ENCODE measurements around the gene SCYL1. TPM values are rescaled to one million over a fixed set of nuclear protein-coding genes. Genes with fewer than 3 reads are reported as not detected.

Gene SCYL1
- total and polyA plus RNA-seq, 2 of the 4 experiments (the other 2 are of a cell fraction): 96.4 to 150 TPM

- Histone ChIP-seq H3K4me1 (ENCODE audit: control insufficient read depth, insufficient read depth, low read length) (peaks cover 33% of the 10 kb centered on the region), H4K5ac (ENCODE audit: low read depth, low read length) (no peak overlapping the region; the same call in 1 of the 2 replicates), H2BK20ac (ENCODE audit: low read depth, low read length) (no peak overlapping the region), H2BK5ac (ENCODE audit: low read depth, low read length, poor library complexity, severe bottlenecking) (peak overlapping the region; percentile 69), H3K4me2 (ENCODE audit: low read depth, low read length) (peak overlapping the region; percentile 69), H3K4ac (ENCODE audit: low read depth, low read length) (peak overlapping the region; percentile 75), H3K79me1 (ENCODE audit: low read depth in 1 of 2, low read length in 2 of 2) (peaks cover 24 to 63% of the 10 kb centered on the region in 2 experiments), H2AK5ac (ENCODE audit: low read depth, low read length) (peak overlapping the region; percentile 98), H4K20me1 (ENCODE audit: insufficient read depth, low read length) (peaks cover 31% of the 10 kb centered on the region), H3K9me3 (ENCODE audit: control insufficient read depth, insufficient read depth, low read length) (no peaks in the 10 kb centered on the region), H4K8ac (ENCODE audit: low read depth in 2 of 2, low read length in 2 of 2) (peak overlapping the region; percentile 74 to 76; a peak in 3 of 4 replicates), H3K14ac (replicated peaks; ENCODE audit: low read depth, low read length) (peak overlapping the region; percentile 70), H3K9ac (ENCODE audit: low read depth, low read length) (peak overlapping the region; percentile 38), H3K36me3 (ENCODE audit: control insufficient read depth, insufficient read depth, low read length) (peaks cover 21% of the 10 kb centered on the region; the same call in 1 of the 2 replicates), H4K91ac (ENCODE audit: insufficient read depth, low read depth, low read length) (peak overlapping the region; percentile 83), H2AK9ac (replicated peaks; ENCODE audit: low read depth, low read length, poor library complexity) (peak overlapping the region; percentile 99), H2AFZ (replicated peaks; ENCODE audit: low read length, poor library complexity) (peak overlapping the region; percentile 86), H3K4me3 (ENCODE audit: insufficient read depth, low read depth, low read length) (peak overlapping the region; percentile 85), H3K9me1 (ENCODE audit: insufficient read depth, low read length) (peaks cover 8% of the 10 kb centered on the region), H3K27ac (ENCODE audit: insufficient read depth, low read length) (peak overlapping the region; percentile 72), H3K18ac (ENCODE audit: low read depth, low read length) (peak overlapping the region; percentile 16; the same call in 1 of the 2 replicates), H3K23ac (ENCODE audit: low read depth, low read length) (peak overlapping the region; percentile 81), H2BK120ac (ENCODE audit: low read depth, low read length) (peak overlapping the region; percentile 52), H3K56ac (ENCODE audit: extremely low read depth, insufficient read depth, low read length) (peak overlapping the region; percentile 54), H3K27me3 (ENCODE audit: control insufficient read depth, insufficient read depth, low read length) (no peaks in the 10 kb centered on the region), H2BK15ac (ENCODE audit: low read depth, low read length) (peak overlapping the region; percentile 86; the same call in 2 of the 3 replicates)
- ATAC-seq (ENCODE audit: low read depth) (no peak), DNase-seq (no peak)
- BruUV-seq (replicated peaks): no TSS peak
- dilution Hi-C loops (cut with HindIII; ENCODE audit: low sequenced_read_pairs, unreplicated experiment) (no loop called here), in situ Hi-C loops (cut with MboI; ENCODE audit: low sequenced_read_pairs) (no loop called here), intact Hi-C loops (cut with micrococcal nuclease) (loop anchor here (2.0 kb wide), 1 partner anchor 14 kb away; no protein-coding TSS in a partner anchor)
- WGBS, 2 experiments (ENCODE audit: extremely low coverage in 2 of 2, insufficient read length in 1 of 2): 13% methylated on average over 13 of the region's 26 CpGs; no CpG with 5 or more reads in 1 of the 2 experiments
- ChIA-PET CTCF (no interaction called here), POLR2A (ENCODE audit: unreplicated experiment) (no interaction called here)
- TF ChIP-seq RFX5 (IDR thresholded peaks at IDR 0.05; ENCODE audit: low read depth, low read length) (no peak), NFE2L2 (IDR thresholded peaks at IDR 0.05; ENCODE audit: low read depth, low read length) (no peak), ELK1 (IDR thresholded peaks at IDR 0.05; ENCODE audit: borderline replicate concordance, low read depth, low read length) (no peak), CHD1 (IDR thresholded peaks at IDR 0.05; ENCODE audit: low read depth, low read length) (no peak), MXI1 (IDR thresholded peaks at IDR 0.05; ENCODE audit: borderline replicate concordance, low read depth, low read length) (no peak), MAFK (IDR thresholded peaks at IDR 0.05; ENCODE audit: low read depth, low read length) (no peak), POLR2A (IDR thresholded peaks at IDR 0.05; ENCODE audit: low read depth, low read length) (peak; percentile 23; the same call in 1 of the 2 replicates)
Measured at GRCh38 chr11:65576232-65576866, 51.5 kb downstream of the SCYL1 start.

Data from IMR-90 (cell line).